Fibroblast of villous mesenchyme (primary cell): Measurements from ENCODE around the gene SIM1. TPM values are rescaled to one million over a fixed set of nuclear protein-coding genes. Genes with fewer than 3 reads are reported as not detected.

Experiments
- DNase-seq: peaks from one replicate; pipeline ENCODE4 v3.0.0-alpha.2; 2010; ENCODE audit warnings: low read depth
- H3K4me3 ChIP-seq: 2 replicates; pipeline ENCODE4 v1.5.1; 2011; ENCODE audit warnings: low read depth, mild to moderate bottlenecking, low read length
- total RNA-seq: library from RNA; depleted of rRNA; stranded (reverse); fragments of >200 nt; gene quantifications from 2 replicates; pipeline ENCODE4 v1.2.3, GENCODE V29; 2012
- TF ChIP-seq, protein P1 (sequence below): IDR thresholded peaks from 2 replicates; pipeline ENCODE4 v1.5.1; 2012; ENCODE audit warnings: low read depth, mild to moderate bottlenecking, low read length; ENCODE audit not compliant: insufficient read depth

Gene SIM1
- total RNA-seq, 1 donor, result not detected

DNA sequence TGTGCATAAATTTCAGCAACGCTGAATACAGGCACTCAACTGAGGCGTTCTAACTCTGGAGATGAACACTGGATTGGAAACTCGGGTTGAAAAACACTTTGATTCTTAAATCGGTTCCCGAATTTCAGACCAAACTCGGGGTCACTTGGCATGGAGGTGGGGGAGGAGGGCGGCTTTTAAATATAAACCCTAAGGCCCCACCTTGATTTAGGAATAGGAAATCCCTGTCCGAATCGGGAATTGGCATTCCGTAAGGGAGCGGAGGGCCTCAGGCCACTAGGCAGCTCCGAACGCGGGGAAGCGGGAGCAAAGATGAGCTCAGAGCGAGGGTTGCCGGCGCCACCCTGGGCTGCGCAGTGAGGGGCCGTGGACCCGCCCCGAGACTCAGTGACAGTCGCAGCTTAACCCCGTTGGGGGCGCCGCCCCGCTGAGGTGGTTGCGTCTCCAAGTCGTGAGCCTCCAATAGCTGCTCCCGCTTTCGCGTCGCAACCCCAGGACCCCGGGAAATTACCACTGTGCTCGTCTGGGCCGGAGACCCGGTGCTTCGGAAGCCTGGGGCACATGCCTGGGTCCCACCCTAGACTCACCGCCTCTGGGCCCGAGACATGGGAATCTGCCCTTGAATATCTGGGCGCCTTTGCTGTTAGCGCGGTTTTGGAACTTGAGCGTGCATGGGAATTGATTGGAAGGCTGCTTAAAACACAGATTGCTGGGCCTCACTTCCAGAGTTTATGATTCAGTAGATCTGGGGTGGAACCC is 4.6 kb upstream of the SIM1 start:
- TF ChIP-seq, protein P1, sequence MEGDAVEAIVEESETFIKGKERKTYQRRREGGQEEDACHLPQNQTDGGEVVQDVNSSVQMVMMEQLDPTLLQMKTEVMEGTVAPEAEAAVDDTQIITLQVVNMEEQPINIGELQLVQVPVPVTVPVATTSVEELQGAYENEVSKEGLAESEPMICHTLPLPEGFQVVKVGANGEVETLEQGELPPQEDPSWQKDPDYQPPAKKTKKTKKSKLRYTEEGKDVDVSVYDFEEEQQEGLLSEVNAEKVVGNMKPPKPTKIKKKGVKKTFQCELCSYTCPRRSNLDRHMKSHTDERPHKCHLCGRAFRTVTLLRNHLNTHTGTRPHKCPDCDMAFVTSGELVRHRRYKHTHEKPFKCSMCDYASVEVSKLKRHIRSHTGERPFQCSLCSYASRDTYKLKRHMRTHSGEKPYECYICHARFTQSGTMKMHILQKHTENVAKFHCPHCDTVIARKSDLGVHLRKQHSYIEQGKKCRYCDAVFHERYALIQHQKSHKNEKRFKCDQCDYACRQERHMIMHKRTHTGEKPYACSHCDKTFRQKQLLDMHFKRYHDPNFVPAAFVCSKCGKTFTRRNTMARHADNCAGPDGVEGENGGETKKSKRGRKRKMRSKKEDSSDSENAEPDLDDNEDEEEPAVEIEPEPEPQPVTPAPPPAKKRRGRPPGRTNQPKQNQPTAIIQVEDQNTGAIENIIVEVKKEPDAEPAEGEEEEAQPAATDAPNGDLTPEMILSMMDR, result no peak
- DNase-seq, result no peak
- no peak overlapping the region for H3K4me3 ChIP-seq

DNA sequence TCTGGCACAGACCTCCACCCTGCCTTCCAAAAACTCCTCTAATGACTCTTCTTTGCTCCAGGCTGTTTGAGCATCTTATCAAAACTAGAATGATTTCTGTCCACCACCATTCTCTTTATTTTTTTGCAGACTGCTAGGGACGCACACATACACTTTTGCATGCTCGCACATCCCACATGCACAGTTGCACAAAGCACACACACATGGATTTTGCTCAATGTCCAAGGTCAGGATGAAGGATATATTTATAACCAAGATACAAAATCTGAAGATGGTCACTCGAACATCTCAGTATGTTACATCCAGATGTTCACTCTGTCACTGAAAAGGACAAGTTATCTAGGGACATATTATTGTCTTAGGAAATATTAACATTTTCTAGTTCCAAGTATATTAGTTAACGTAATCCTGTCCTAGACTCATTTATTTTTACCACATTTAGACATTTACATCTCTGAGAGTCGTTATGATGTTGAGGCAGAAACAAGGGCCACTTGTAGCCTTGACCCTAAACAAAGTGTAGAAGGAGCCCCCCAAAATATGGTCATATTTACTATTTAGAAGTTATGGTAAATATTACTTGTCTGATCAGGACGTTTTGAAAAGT is 3.4 kb upstream of the SIM1 start:
- DNase-seq, result no peak
- no peak overlapping the region for H3K4me3 ChIP-seq
- TF ChIP-seq, protein P1, result no peak

DNA sequence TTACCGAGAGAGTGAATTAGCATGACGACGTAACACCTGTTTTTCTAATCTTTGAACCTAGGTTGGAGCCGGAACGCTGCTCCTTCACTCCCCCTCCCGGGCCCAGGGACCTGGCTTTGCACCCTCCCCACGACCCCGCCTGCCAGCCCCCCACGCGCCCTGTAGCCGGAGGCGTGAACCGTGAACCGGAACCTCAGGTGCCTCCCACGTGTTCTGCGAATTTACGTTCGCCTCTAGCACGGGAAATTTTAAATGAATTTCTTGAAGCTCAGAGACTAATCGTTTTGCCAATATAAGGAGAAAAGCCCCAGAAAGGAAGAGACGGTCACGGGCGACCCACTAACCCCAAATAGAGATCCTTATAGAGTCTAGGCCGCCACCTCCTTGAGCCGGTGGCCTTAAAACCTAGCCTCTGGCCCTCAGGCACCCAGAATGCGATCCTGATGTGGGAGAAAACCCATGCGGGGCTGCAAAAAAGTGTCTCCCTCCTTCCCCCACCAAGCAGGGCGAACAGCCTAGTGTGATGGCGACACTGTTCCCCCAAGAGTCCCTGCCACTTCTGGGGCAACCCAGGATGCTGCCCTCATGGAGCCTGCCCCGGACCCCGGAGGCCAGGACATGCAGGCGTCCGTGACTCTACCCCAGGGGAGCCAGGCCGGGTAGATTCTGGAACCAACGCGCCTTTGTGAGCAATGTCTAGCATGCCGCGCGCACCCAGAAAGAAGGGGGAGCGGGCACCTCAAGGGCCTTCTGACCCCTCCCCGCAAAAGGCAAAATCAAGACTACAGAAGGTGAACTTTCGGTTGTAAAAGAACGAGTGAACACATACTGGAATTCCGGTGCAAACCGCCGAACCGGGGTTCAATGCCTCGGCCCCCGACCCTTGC is 2.7 kb upstream of the SIM1 start:
- DNase-seq, result no peak
- TF ChIP-seq, protein P1, result no peak

DNA sequence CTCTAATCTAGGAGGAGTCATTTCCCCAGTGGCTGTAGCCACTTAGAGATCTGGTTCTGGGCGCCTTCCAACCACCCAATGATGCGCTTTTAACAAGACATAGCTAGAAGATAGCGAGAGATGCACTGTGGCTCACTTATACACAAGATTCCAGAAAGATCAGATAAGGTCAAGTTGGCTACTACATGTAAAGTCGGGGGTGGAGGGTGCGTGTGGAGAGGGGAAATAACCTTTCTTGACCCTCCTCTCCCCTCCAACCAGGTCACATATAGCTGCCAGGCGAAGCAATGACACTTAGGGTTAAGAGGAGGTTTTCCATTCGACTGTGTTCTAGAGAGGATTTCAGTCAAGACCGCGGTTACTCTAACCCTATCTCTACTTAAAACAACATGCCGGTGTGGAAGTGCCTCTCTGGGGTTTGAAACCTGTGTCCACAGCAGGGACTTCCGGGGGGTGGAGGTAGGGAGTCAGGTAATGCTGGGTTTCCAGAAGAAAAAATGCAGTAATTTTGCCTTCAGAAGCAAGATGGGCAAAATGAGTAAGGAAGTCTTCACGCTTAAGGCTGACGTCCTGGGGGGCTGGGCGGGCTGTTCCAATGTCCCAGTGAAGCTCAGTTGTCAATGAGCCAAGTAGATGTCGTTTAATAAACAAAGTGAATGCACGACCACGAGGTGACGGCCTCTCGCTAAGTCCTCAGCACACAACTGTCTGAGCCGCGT is 1.8 kb upstream of the SIM1 start:
- TF ChIP-seq, protein P1, result no peak
- no peak for DNase-seq
- H3K4me3 ChIP-seq, result no peak overlapping the region

More for the DNA sequence above, 2.7 kb upstream of the SIM1 start:
- no peak overlapping the region for H3K4me3 ChIP-seq

DNA sequence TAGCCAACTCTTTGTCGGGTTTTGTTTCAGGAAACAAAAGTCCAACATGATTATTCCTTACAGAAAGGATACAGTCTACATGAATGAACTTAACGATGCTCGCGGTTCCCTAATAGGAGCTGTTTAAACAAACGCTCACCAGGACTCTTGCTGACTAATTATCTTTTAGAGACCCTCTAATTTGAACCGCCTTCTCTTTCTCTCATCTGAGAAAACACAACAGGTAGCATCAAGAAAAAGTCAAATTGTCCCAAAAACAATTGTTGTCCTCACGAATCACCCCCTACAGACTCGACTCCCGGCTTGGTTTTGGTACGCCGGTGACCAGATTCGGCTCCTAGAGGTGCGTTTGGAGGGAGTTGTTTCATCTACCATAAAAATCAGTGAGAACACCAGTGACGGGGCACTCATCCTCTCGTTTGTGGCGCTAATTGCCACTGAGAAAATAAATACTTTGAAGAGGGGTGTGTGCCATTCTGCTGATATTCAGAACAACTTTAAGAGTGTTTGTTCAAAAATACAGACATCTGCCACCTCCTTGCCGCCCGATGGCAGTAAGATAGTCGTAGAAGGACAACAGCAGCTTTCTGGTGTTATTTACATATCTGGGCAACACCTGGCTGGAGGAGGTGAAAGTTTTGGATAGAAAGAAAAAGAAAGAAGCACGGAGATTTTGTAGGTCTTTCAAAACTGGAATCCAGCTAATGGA is 1.1 kb upstream of the SIM1 start:
- H3K4me3 ChIP-seq, result no peak overlapping the region
- TF ChIP-seq, protein P1, result no peak
- DNase-seq, result no peak
